ENCODE results near the gene PLEKHM3.

PLEKHM3 gene

GRCh38 chr2:207883002-207883780, 142.1 kb downstream of the PLEKHM3 start:
- Histone ChIP-seq H3K4me1 (ENCODE audit: control insufficient read depth in 5 of 5, insufficient read depth in 5 of 5, low read length in 5 of 5) (peaks cover 0 to 37% (median 16%) of the 10 kb centered on the region in 5 donors), H3K27me3 (ENCODE audit: control insufficient read depth in 5 of 5, insufficient read depth in 4 of 5, low read length in 5 of 5) (no peaks in the 10 kb centered on the region), H3K9ac (ENCODE audit: low read length in 5 of 5) (no peak overlapping the region), H3K36me3 (ENCODE audit: control insufficient read depth in 5 of 5, insufficient read depth in 5 of 5, low read length in 5 of 5) (no peaks in the 10 kb centered on the region), H3K9me3 (ENCODE audit: control insufficient read depth in 5 of 5, low read length in 5 of 5) (no peaks in the 10 kb centered on the region), H3K4me3 (ENCODE audit: low read depth in 1 of 5, low read length in 5 of 5) (no peak overlapping the region), H3K27ac (ENCODE audit: low read depth, low read length) (no peak overlapping the region)

GRCh38 chr2:207881902-207882301, 143.4 kb downstream of the PLEKHM3 start:
- Histone ChIP-seq H3K9ac (ENCODE audit: low read length in 5 of 5) (peak overlapping the region in 1 of 5 donors; percentile 43), H3K27ac (ENCODE audit: low read depth, low read length) (peak overlapping the region; percentile 81), H3K9me3 (ENCODE audit: control insufficient read depth in 5 of 5, low read length in 5 of 5) (no peaks in the 10 kb centered on the region), H3K36me3 (ENCODE audit: control insufficient read depth in 5 of 5, insufficient read depth in 5 of 5, low read length in 5 of 5) (no peaks in the 10 kb centered on the region), H3K27me3 (ENCODE audit: control insufficient read depth in 5 of 5, insufficient read depth in 4 of 5, low read length in 5 of 5) (no peaks in the 10 kb centered on the region), H3K4me3 (ENCODE audit: low read depth in 1 of 5, low read length in 5 of 5) (no peak overlapping the region), H3K4me1 (ENCODE audit: control insufficient read depth in 5 of 5, insufficient read depth in 5 of 5, low read length in 5 of 5) (peaks cover 0 to 50% (median 24%) of the 10 kb centered on the region in 5 donors)

GRCh38 chr2:207879536-207879935, 145.8 kb downstream of the PLEKHM3 start:
- Histone ChIP-seq H3K27ac (ENCODE audit: low read depth, low read length) (peak overlapping the region; percentile 61), H3K9ac (ENCODE audit: low read length in 5 of 5) (no peak overlapping the region), H3K4me3 (ENCODE audit: low read depth in 1 of 5, low read length in 5 of 5) (no peak overlapping the region), H3K27me3 (ENCODE audit: control insufficient read depth in 5 of 5, insufficient read depth in 4 of 5, low read length in 5 of 5) (no peaks in the 10 kb centered on the region), H3K36me3 (ENCODE audit: control insufficient read depth in 5 of 5, insufficient read depth in 5 of 5, low read length in 5 of 5) (no peaks in the 10 kb centered on the region), H3K4me1 (ENCODE audit: control insufficient read depth in 5 of 5, insufficient read depth in 5 of 5, low read length in 5 of 5) (peaks cover 0 to 60% (median 36%) of the 10 kb centered on the region in 5 donors), H3K9me3 (ENCODE audit: control insufficient read depth in 5 of 5, low read length in 5 of 5) (no peaks in the 10 kb centered on the region)

- no peaks in the 10 kb centered on the region for H3K9me3 ChIP-seq (ENCODE audit: control insufficient read depth in 5 of 5, low read length in 5 of 5)
- H3K27ac ChIP-seq (ENCODE audit: low read depth, low read length), result peak overlapping the region; percentile 39
- H3K36me3 ChIP-seq (ENCODE audit: control insufficient read depth in 5 of 5, insufficient read depth in 5 of 5, low read length in 5 of 5), result no peaks in the 10 kb centered on the region
- peaks cover 0 to 58% (median 36%) of the 10 kb centered on the region in 5 donors for H3K4me1 ChIP-seq (ENCODE audit: control insufficient read depth in 5 of 5, insufficient read depth in 5 of 5, low read length in 5 of 5)
- H3K9ac ChIP-seq (ENCODE audit: low read length in 5 of 5), result peak overlapping the region in 1 of 5 donors; percentile 6
- H3K4me3 ChIP-seq (ENCODE audit: low read depth in 1 of 5, low read length in 5 of 5), result no peak overlapping the region
- H3K27me3 ChIP-seq (ENCODE audit: control insufficient read depth in 5 of 5, insufficient read depth in 4 of 5, low read length in 5 of 5), result no peaks in the 10 kb centered on the region
These were observed 148.3 kb downstream of the PLEKHM3 start for GRCh38 chr2:207876842-207877535.

GRCh38 chr2:207875473-207876212, 149.7 kb downstream of the PLEKHM3 start:
- Histone ChIP-seq H3K9ac (ENCODE audit: low read length in 5 of 5) (no peak overlapping the region), H3K4me3 (ENCODE audit: low read depth in 1 of 5, low read length in 5 of 5) (no peak overlapping the region), H3K27me3 (ENCODE audit: control insufficient read depth in 5 of 5, insufficient read depth in 4 of 5, low read length in 5 of 5) (no peaks in the 10 kb centered on the region), H3K9me3 (ENCODE audit: control insufficient read depth in 5 of 5, low read length in 5 of 5) (no peaks in the 10 kb centered on the region), H3K36me3 (ENCODE audit: control insufficient read depth in 5 of 5, insufficient read depth in 5 of 5, low read length in 5 of 5) (no peaks in the 10 kb centered on the region), H3K4me1 (ENCODE audit: control insufficient read depth in 5 of 5, insufficient read depth in 5 of 5, low read length in 5 of 5) (peaks cover 0 to 56% (median 28%) of the 10 kb centered on the region in 5 donors), H3K27ac (ENCODE audit: low read depth, low read length) (no peak overlapping the region)

- no peak overlapping the region for H3K4me3 ChIP-seq (ENCODE audit: low read depth in 1 of 5, low read length in 5 of 5)
- peaks cover 0 to 54% (median 23%) of the 10 kb centered on the region in 5 donors for H3K4me1 ChIP-seq (ENCODE audit: control insufficient read depth in 5 of 5, insufficient read depth in 5 of 5, low read length in 5 of 5)
- H3K9ac ChIP-seq (ENCODE audit: low read length in 5 of 5), result no peak overlapping the region
- H3K27ac ChIP-seq (ENCODE audit: low read depth, low read length), result no peak overlapping the region
- no peaks in the 10 kb centered on the region for H3K9me3 ChIP-seq (ENCODE audit: control insufficient read depth in 5 of 5, low read length in 5 of 5)
- H3K27me3 ChIP-seq (ENCODE audit: control insufficient read depth in 5 of 5, insufficient read depth in 4 of 5, low read length in 5 of 5), result no peaks in the 10 kb centered on the region
- no peaks in the 10 kb centered on the region for H3K36me3 ChIP-seq (ENCODE audit: control insufficient read depth in 5 of 5, insufficient read depth in 5 of 5, low read length in 5 of 5)
These were observed 151.5 kb downstream of the PLEKHM3 start for GRCh38 chr2:207873794-207874193.

GRCh38 chr2:207871911-207872310, 153.4 kb downstream of the PLEKHM3 start:
- peaks cover 0 to 38% (median 17%) of the 10 kb centered on the region in 5 donors for H3K4me1 ChIP-seq (ENCODE audit: control insufficient read depth in 5 of 5, insufficient read depth in 5 of 5, low read length in 5 of 5)

GRCh38 chr2:207871506-207871905, 153.8 kb downstream of the PLEKHM3 start:
- H3K9me3 ChIP-seq (ENCODE audit: control insufficient read depth in 5 of 5, low read length in 5 of 5), result no peaks in the 10 kb centered on the region
- no peak overlapping the region for H3K4me3 ChIP-seq (ENCODE audit: low read depth in 1 of 5, low read length in 5 of 5)
- H3K4me1 ChIP-seq (ENCODE audit: control insufficient read depth in 5 of 5, insufficient read depth in 5 of 5, low read length in 5 of 5), result peaks cover 0 to 35% (median 16%) of the 10 kb centered on the region in 5 donors
- no peak overlapping the region for H3K9ac ChIP-seq (ENCODE audit: low read length in 5 of 5)
- H3K36me3 ChIP-seq (ENCODE audit: control insufficient read depth in 5 of 5, insufficient read depth in 5 of 5, low read length in 5 of 5), result no peaks in the 10 kb centered on the region
- no peaks in the 10 kb centered on the region for H3K27me3 ChIP-seq (ENCODE audit: control insufficient read depth in 5 of 5, insufficient read depth in 4 of 5, low read length in 5 of 5)
- no peak overlapping the region for H3K27ac ChIP-seq (ENCODE audit: low read depth, low read length)

More at GRCh38 chr2:207871911-207872310, 153.4 kb downstream of the PLEKHM3 start:
- no peaks in the 10 kb centered on the region for H3K36me3 ChIP-seq (ENCODE audit: control insufficient read depth in 5 of 5, insufficient read depth in 5 of 5, low read length in 5 of 5)
- H3K4me3 ChIP-seq (ENCODE audit: low read depth in 1 of 5, low read length in 5 of 5), result no peak overlapping the region
- no peaks in the 10 kb centered on the region for H3K9me3 ChIP-seq (ENCODE audit: control insufficient read depth in 5 of 5, low read length in 5 of 5)
- H3K9ac ChIP-seq (ENCODE audit: low read length in 5 of 5), result no peak overlapping the region
- no peaks in the 10 kb centered on the region for H3K27me3 ChIP-seq (ENCODE audit: control insufficient read depth in 5 of 5, insufficient read depth in 4 of 5, low read length in 5 of 5)
- H3K27ac ChIP-seq (ENCODE audit: low read depth, low read length), result no peak overlapping the region

- no peaks in the 10 kb centered on the region for H3K27me3 ChIP-seq (ENCODE audit: control insufficient read depth in 5 of 5, insufficient read depth in 4 of 5, low read length in 5 of 5)
- no peak overlapping the region for H3K4me3 ChIP-seq (ENCODE audit: low read depth in 1 of 5, low read length in 5 of 5)
- peaks cover 0 to 28% (median 11%) of the 10 kb centered on the region in 5 donors for H3K4me1 ChIP-seq (ENCODE audit: control insufficient read depth in 5 of 5, insufficient read depth in 5 of 5, low read length in 5 of 5)
- no peak overlapping the region for H3K27ac ChIP-seq (ENCODE audit: low read depth, low read length)
- H3K9me3 ChIP-seq (ENCODE audit: control insufficient read depth in 5 of 5, low read length in 5 of 5), result no peaks in the 10 kb centered on the region
- H3K36me3 ChIP-seq (ENCODE audit: control insufficient read depth in 5 of 5, insufficient read depth in 5 of 5, low read length in 5 of 5), result no peaks in the 10 kb centered on the region
- no peak overlapping the region for H3K9ac ChIP-seq (ENCODE audit: low read length in 5 of 5)
These were observed 154.5 kb downstream of the PLEKHM3 start for GRCh38 chr2:207870814-207871213.

Measured in subcutaneous abdominal adipose tissue (tissue), 5 donors.